Ramos (cell line): ENCODE measurements around the gene C12orf57.

Source experiments
- in situ Hi-C: fragments of 300-500 bp; cut with MboI; formaldehyde crosslinking; loops from one replicate; pipeline ENCODE4 v1.14.3; 2022; ENCODE audit warnings: low sequenced_read_pairs; ENCODE audit not compliant: unreplicated experiment

C12orf57 gene

GRCh38 chr12:6936636-6937480 is 7.0 kb upstream of the C12orf57 start:
- in situ Hi-C loops, result no loop called here

GRCh38 chr12:6937481-6938352 is 6.1 kb upstream of the C12orf57 start:
- in situ Hi-C loops, result no loop called here

GRCh38 chr12:6938353-6939190 is 5.2 kb upstream of the C12orf57 start:
- in situ Hi-C loops, result no loop called here

- in situ Hi-C loops, result no loop called here
These were observed 4.7 kb upstream of the C12orf57 start for GRCh38 chr12:6939191-6939540.

- in situ Hi-C loops, result no loop called here
These were observed 2.6 kb upstream of the C12orf57 start for GRCh38 chr12:6941267-6941666.

GRCh38 chr12:6941782-6942181 is 2.0 kb upstream of the C12orf57 start:
- in situ Hi-C loops, result no loop called here

GRCh38 chr12:6942331-6942665 is 1.5 kb upstream of the C12orf57 start:
- in situ Hi-C loops, result no loop called here

- in situ Hi-C loops, result no loop called here
These were observed 467 bp upstream of the C12orf57 start for GRCh38 chr12:6943389-6943721.

- in situ Hi-C loops, result no loop called here
These were observed 762 bp downstream of the C12orf57 start for GRCh38 chr12:6944381-6945186.

- in situ Hi-C loops, result no loop called here
These were observed 1.8 kb downstream of the C12orf57 start for GRCh38 chr12:6945613-6946012.

- in situ Hi-C loops, result no loop called here
These were observed 2.5 kb downstream of the C12orf57 start for GRCh38 chr12:6946033-6946919.

- in situ Hi-C loops, result no loop called here
These were observed 3.1 kb downstream of the C12orf57 start for GRCh38 chr12:6946920-6947374.

GRCh38 chr12:6947615-6948014 is 3.8 kb downstream of the C12orf57 start:
- in situ Hi-C loops, result no loop called here

- in situ Hi-C loops, result no loop called here
These were observed 5.2 kb downstream of the C12orf57 start for GRCh38 chr12:6948873-6949594.

GRCh38 chr12:6950401-6950801 is 6.6 kb downstream of the C12orf57 start:
- in situ Hi-C loops, result no loop called here

GRCh38 chr12:6950811-6951540 is 7.2 kb downstream of the C12orf57 start, which contains the start of gene PTPN6:
Gene PTPN6 (plus strand): TSS chr12:6951356. CDS start chr12:6951513, 157 bp downstream.
- in situ Hi-C loops, result no loop called here

- in situ Hi-C loops, result no loop called here
These were observed 7.8 kb downstream of the C12orf57 start for GRCh38 chr12:6951551-6952120.
